ENCODE data around the gene XRN2.
A peak's percentile ranks its signal among the peaks of the same experiment; 100 is the strongest.

XRN2 gene

GRCh38 chr20:21301940-21302663, 1.0 kb upstream of the XRN2 start:
- DNase-seq, result no peak

- DNase-seq, result no peak
Measured at GRCh38 chr20:21302664-21303060, 469 bp upstream of the XRN2 start.

- DNase-seq, result no peak
Measured at GRCh38 chr20:21303872-21304586, 898 bp downstream of the XRN2 start.

- no peak for DNase-seq
Measured at GRCh38 chr20:21308340-21308739, 5.2 kb downstream of the XRN2 start.

- DNase-seq, result no peak
Measured at GRCh38 chr20:21309678-21310467, 6.7 kb downstream of the XRN2 start.

GRCh38 chr20:21312813-21313474, 9.8 kb downstream of the XRN2 start:
- DNase-seq, result no peak

GRCh38 chr20:21315138-21315537, 12.0 kb downstream of the XRN2 start:
- DNase-seq, result peak; percentile 43

- no peak for DNase-seq
Measured at GRCh38 chr20:21322083-21322710, 19.1 kb downstream of the XRN2 start.

- no peak for DNase-seq
Measured at GRCh38 chr20:21322921-21323331, 19.8 kb downstream of the XRN2 start.

GRCh38 chr20:21323640-21324039, 20.5 kb downstream of the XRN2 start:
- DNase-seq, result peak; percentile 54

GRCh38 chr20:21324126-21324525, 21.0 kb downstream of the XRN2 start:
- DNase-seq, result peak; percentile 69

GRCh38 chr20:21325296-21325695, 22.2 kb downstream of the XRN2 start:
- no peak for DNase-seq

GRCh38 chr20:21326700-21327099, 23.6 kb downstream of the XRN2 start:
- no peak for DNase-seq

GRCh38 chr20:21336455-21337151, 33.5 kb downstream of the XRN2 start:
- DNase-seq, result no peak

GRCh38 chr20:21338291-21338690, 35.2 kb downstream of the XRN2 start:
- DNase-seq, result no peak

GRCh38 chr20:21339499-21339898, 36.4 kb downstream of the XRN2 start:
- DNase-seq, result no peak

- no peak for DNase-seq
Measured at GRCh38 chr20:21340991-21341697, 38.0 kb downstream of the XRN2 start.

- DNase-seq, result peak; percentile 34
Measured at GRCh38 chr20:21342656-21343345, 39.7 kb downstream of the XRN2 start.

- no peak for DNase-seq
Measured at GRCh38 chr20:21344206-21344900, 41.2 kb downstream of the XRN2 start.

GRCh38 chr20:21344961-21345360, 41.8 kb downstream of the XRN2 start:
- no peak for DNase-seq
